Measurements from ENCODE around the gene INKA1. TPM values are rescaled to one million over a fixed set of nuclear protein-coding genes. Genes with fewer than 3 reads are reported as not detected.

The INKA1 gene
- total and polyA plus RNA-seq, 2 of the 8 experiments (the other 6 are each of a cell fraction or from before 2014, with no cell fraction given): 1.3 to 4.7 TPM

DNA sequence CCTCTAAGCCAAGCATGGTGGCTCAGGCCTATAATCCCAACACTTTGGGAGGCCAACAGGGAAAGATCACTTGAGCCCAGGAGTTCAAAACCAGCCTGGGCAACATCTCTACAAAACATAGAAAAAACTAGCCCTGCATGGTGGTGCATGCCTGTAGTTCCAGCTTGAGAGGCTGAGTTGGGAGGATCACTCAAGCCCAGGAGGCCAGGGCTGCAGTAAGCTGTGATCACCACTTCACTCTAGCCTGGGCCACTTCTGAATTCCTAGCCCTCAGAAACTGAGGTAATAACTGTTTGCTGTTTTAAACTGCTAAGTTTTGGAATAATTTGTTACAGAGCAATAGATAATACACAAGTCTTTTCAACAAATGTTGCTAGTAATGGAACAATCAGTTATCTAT, 33.1 kb upstream of the INKA1 start:
- ChIA-PET CTCF (ENCODE audit: partially characterized antibody) (interaction anchor here (0.6 to 2.2 kb wide), 3 partner anchors 19 to 130 kb away, joined by 3 to 7 read pairs (median 3); no protein-coding TSS in a partner anchor), POLR2A (ENCODE audit: partially characterized antibody) (interaction anchor here (1.7 to 2.0 kb wide), 2 partner anchors 9 to 51 kb away, joined by 6 to 8 read pairs; partner anchors contain the start of gene AMIGO3)
- Histone ChIP-seq H3K79me1 (ENCODE audit: low read depth, low read length) (peaks cover 5% of the 10 kb centered on the region), H3K23me2 (ENCODE audit: low read depth, low read length) (no peaks in the 10 kb centered on the region; the same call in 1 of the 2 replicates), H3K27me3 (replicated peaks in 1 of 4; ENCODE audit: control insufficient read depth in 3 of 4, extremely low read depth in 1 of 4, insufficient read depth in 3 of 4, low read length in 3 of 4) (no peaks in the 10 kb centered on the region), H2BK12ac (ENCODE audit: low read depth, low read length) (no peak overlapping the region), H4K5ac (ENCODE audit: insufficient read length, low read depth, low read length) (no peak overlapping the region), H3K4me3 (ENCODE audit: extremely low read depth in 1 of 4, insufficient read depth in 2 of 4, low read depth in 3 of 4, low read length in 4 of 4) (no peak overlapping the region), H4K20me1 (replicated peaks in 1 of 2; ENCODE audit: control insufficient read depth in 1 of 2, insufficient read depth in 2 of 2, low read length in 2 of 2) (no peaks in the 10 kb centered on the region), H2BK120ac (replicated peaks; ENCODE audit: low read depth, low read length) (no peak overlapping the region), H3K27ac (ENCODE audit: low read depth, low read length) (no peak overlapping the region), H3K4me1 (replicated peaks in 1 of 4; ENCODE audit: control insufficient read depth in 3 of 4, insufficient read depth in 4 of 4, low read length in 3 of 4) (no peaks in the 10 kb centered on the region), H2BK5ac (ENCODE audit: low read depth, low read length) (no peak overlapping the region), H3K56ac (replicated peaks; ENCODE audit: insufficient read length, low read depth, low read length) (no peak overlapping the region), H3K4me2 (ENCODE audit: insufficient read depth in 1 of 2, low read depth in 2 of 2, low read length in 2 of 2) (no peak overlapping the region), H3K36me3 (ENCODE audit: control insufficient read depth in 2 of 4, insufficient read depth in 4 of 4, low read length in 3 of 4) (peaks cover 0 to 3% (median 0%) of the 10 kb centered on the region in 4 experiments; a peak in 1 of 8 replicates), H3K9me3 (ENCODE audit: insufficient read depth in 2 of 2, low read depth in 1 of 2, low read length in 1 of 2) (no peaks in the 10 kb centered on the region), H4K8ac (ENCODE audit: extremely low read depth, insufficient read depth, low read length) (no peak overlapping the region), H3K9ac (replicated peaks in 1 of 4; ENCODE audit: extremely low read depth in 1 of 4, low read depth in 3 of 4, low read length in 3 of 4) (no peak overlapping the region), H2AK5ac (ENCODE audit: low read depth, low read length) (no peak overlapping the region), H3K23ac (ENCODE audit: insufficient read length) (no peak overlapping the region), H2BK15ac (ENCODE audit: low read length) (no peak overlapping the region), H3K18ac (ENCODE audit: extremely low read depth, low read length) (no peak overlapping the region), H4K91ac (replicated peaks; ENCODE audit: insufficient read length, low read length) (no peak overlapping the region), H3K14ac (ENCODE audit: insufficient read length) (no peak overlapping the region), H3K79me2 (ENCODE audit: control insufficient read depth in 1 of 2, insufficient read depth in 2 of 2, low read length in 2 of 2) (peaks cover 6 to 77% of the 10 kb centered on the region in 2 experiments; a peak in 2 of 4 replicates), H3K4ac (replicated peaks; ENCODE audit: insufficient read length, low read depth, low read length) (no peak overlapping the region), H2BK20ac (ENCODE audit: low read length) (no peak overlapping the region), H2AFZ (ENCODE audit: low read length) (no peak overlapping the region)
- TF ChIP-seq GABPA (IDR thresholded peaks at IDR 0.05; ENCODE audit: borderline replicate concordance, insufficient read depth, low read length) (no peak), SIX5 (IDR thresholded peaks at IDR 0.05; ENCODE audit: low read depth, low read length) (no peak)
- FAIRE-seq (no peak), DNase-seq (ENCODE audit: low read depth in 1 of 2, low spot score in 2 of 2) (no peak)
